Measurements from ENCODE around the gene MAGOH.
"Not testable (repeated sequence)": the region's sequence is repeated elsewhere in the genome, so short reads cannot be mapped to it uniquely, and the experiment has no call there.

The MAGOH gene

GRCh38 chr1:53219711-53220110 is 18.6 kb downstream of the MAGOH start:
- no peak for DNase-seq

- DNase-seq, result no peak
Measured at GRCh38 chr1:53218201-53218600, 20.1 kb downstream of the MAGOH start.

- no peak for DNase-seq
Measured at GRCh38 chr1:53214376-53214940, 23.9 kb downstream of the MAGOH start.

- no peak for DNase-seq
Measured at GRCh38 chr1:53210954-53211353, 27.4 kb downstream of the MAGOH start.

- DNase-seq, result no peak
Measured at GRCh38 chr1:53210352-53210751, 28.0 kb downstream of the MAGOH start.

GRCh38 chr1:53207726-53208125 is 30.6 kb downstream of the MAGOH start:
- DNase-seq, result no peak

GRCh38 chr1:53206735-53207379 is 31.5 kb downstream of the MAGOH start:
- no peak for DNase-seq

- not testable (repeated sequence) for DNase-seq
Measured at GRCh38 chr1:53206083-53206685, 32.1 kb downstream of the MAGOH start.

- not testable (repeated sequence) for DNase-seq
Measured at GRCh38 chr1:53205496-53205895, 32.8 kb downstream of the MAGOH start.

GRCh38 chr1:53203466-53203865 is 34.9 kb downstream of the MAGOH start:
- no peak for DNase-seq

- DNase-seq, result no peak
Measured at GRCh38 chr1:53198241-53198651, 40.1 kb downstream of the MAGOH start.

GRCh38 chr1:53197291-53198200 is 40.8 kb downstream of the MAGOH start:
- DNase-seq, result no peak

GRCh38 chr1:53196485-53197290 is 41.6 kb downstream of the MAGOH start, which contains the start of gene CPT2:
Gene CPT2 (plus strand): TSS chr1:53196824. CDS start chr1:53196944, 120 bp downstream.
- peak; percentile 84 for DNase-seq

- no peak for DNase-seq
Measured at GRCh38 chr1:53196017-53196484, 42.3 kb downstream of the MAGOH start.

- no peak for DNase-seq
Measured at GRCh38 chr1:53195246-53196016, 42.9 kb downstream of the MAGOH start.

GRCh38 chr1:53190210-53190611 is 48.1 kb downstream of the MAGOH start:
- DNase-seq, result no peak

GRCh38 chr1:53189061-53189460 is 49.3 kb downstream of the MAGOH start:
- no peak for DNase-seq

GRCh38 chr1:53188099-53188498 is 50.2 kb downstream of the MAGOH start:
- DNase-seq, result no peak

GRCh38 chr1:53187401-53187800 is 50.9 kb downstream of the MAGOH start:
- DNase-seq, result no peak

- no peak for DNase-seq
Measured at GRCh38 chr1:53186533-53186932, 51.8 kb downstream of the MAGOH start.

GRCh38 chr1:53185955-53186297 is 52.4 kb downstream of the MAGOH start:
- not testable (repeated sequence) for DNase-seq
